NOMO-1 treated with dmso at 0.1 percent for 144 hours (cell line): ENCODE data around the gene U2AF2.
A peak's percentile ranks its signal among the peaks of the same experiment; 100 is the strongest.

Experiments used
- DNase-seq: peaks from one replicate; lab custom pipeline; 2025; ENCODE audit not compliant: unreplicated experiment; lab: John Stamatoyannopoulos, UW

U2AF2 gene

DNA sequence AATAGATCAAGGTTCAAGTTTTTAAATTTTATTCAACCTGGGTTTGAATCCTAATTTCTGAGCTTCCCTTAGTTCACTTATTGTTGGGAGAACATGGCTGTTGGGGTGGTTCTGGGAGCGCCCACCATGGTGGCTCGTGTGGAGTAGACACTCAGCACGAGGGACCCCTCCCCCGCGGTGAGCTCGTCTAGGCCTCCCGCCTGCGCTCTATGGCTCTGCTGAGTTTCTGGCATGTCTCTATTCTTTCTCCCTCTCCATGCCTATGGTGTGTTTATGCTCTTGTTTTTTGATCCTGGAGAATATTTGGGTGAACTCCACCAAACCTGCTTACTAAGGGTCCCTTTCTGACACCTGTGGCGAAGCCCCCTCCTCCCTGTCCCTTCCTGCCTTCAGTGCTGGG, 18.6 kb downstream of the U2AF2 start:
- no peak for DNase-seq

DNA sequence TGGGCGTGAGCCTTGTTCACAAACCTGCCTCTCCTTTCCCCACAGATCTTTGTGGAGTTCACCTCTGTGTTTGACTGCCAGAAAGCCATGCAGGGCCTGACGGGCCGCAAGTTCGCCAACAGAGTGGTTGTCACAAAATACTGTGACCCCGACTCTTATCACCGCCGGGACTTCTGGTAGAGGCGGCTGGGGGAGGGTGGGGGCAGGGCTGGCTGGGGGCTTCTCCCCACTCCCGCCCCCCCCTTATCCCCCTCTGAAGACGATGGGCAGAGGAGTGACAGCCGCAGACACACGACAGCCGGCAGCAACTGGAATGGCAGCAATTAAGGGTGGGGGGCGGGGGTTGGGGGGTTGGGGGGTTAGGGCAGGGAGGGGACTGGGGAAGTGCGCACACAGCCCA, 19.1 kb downstream of the U2AF2 start:
- no peak for DNase-seq

- no peak for DNase-seq
Observed at GRCh38 chr19:55674459-55674840, 19.6 kb downstream of the U2AF2 start.

GRCh38 chr19:55674841-55675660, 20.2 kb downstream of the U2AF2 start, which contains the start of gene EPN1:
Gene EPN1, plus strand, starts transcription at chr19:55675226. Its CDS starts 3,402 bp downstream, at chr19:55678628.
- DNase-seq = peak; percentile 95

DNA sequence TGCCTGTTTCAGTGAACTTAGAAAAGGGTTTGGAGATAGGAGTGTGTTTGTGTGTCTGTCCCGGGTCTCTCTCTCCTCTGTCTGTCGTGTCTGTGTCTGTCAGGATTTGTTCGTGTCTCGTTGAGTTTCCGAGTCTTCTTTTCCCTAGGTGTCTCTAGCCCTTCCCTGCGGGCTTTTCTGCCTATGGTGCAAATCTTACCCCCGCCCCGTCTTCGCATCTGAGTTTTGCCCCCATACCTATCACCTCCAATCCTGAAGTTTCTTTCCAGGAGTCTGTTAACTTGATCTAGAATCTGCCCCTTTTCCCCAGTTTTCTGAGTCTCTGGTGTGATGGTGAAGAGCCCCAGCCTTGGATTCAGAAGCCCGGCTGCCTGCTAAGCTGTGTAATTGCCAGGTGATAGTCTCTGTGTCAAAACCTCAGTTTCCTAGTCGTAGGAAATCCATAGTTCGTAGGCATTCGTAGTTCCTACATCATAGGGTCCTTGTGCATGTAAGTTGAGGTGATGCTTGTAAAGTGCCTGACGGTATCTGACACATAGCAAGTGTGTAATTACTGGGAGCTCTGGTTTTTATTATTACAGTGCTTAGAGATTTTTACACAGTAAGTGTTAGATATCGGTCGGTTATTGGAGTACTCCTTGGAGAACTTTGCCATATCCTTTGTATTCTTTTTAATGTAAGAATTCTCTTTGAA, 21.0 kb downstream of the U2AF2 start:
- DNase-seq = no peak

GRCh38 chr19:55676383-55676782, 21.5 kb downstream of the U2AF2 start:
- DNase-seq = no peak

- no peak for DNase-seq
Observed at GRCh38 chr19:55676889-55677505, 22.2 kb downstream of the U2AF2 start.

DNA sequence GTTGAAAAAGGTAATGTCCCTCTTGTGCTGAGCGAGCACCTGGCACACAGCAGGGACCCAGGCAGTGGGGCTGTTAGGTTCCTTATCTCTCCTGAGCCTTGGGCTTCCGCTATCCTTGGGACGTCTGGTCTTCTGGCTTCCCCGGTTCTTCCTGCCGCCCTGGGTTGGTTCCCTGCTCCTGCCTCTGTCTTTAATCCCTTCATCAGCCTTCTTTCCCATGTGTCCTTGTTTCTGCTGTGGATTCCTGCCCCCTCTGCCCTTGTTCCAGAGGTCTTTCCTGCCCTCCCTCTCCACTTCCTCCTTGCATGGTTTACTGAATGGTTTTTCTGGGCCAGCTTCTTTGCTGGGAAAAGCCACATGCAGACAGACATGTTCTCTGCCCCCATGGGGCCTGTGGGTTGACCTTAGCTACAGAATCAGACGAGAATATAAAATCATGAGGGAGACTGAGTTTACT, 22.8 kb downstream of the U2AF2 start:
- DNase-seq = no peak

- peak; percentile 92 for DNase-seq
Observed at GRCh38 chr19:55678121-55678671, 23.4 kb downstream of the U2AF2 start.

DNA sequence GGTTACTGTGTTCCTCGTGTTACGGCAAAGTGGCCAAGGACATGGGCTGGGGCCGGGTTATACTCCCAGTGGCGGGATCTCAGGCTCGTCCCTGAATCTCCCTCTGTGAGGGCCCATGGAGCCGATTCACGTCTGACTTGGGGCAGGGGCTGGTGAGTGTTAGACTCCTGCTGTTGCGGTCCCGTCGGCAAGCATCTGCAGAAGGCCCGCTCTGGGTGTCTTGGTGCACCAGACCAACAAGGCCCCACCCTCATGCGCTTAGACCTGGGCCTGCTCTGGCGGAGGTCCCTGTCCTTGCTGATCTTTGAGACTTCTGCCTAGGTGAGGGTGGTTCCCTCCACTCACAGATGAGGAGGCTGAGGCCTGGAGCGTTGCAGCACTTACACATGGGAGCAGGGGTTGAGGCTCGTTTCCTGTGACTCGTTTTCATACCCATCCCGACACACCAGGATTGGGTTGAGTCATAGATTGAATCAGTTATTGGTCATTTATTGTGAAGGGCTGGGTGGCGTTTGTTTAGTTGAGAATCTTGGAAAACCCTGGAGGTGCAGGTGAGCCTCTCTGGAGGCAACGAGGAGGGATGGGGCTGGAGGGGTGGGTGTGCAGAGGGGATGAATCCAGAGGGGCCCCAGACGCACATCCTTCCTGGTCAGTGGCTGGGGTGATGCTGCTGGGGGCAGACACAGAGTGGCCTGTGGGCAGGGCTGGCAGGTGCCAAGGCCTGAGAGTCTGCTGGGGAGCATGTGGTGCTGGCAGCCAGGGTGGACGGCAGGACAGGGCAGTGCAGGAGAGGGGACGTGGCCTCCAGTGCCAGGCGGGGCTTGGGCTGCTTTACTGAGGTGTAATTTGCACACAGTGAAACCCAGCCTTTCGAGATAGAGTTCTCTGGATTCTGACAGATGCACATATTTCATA, 24.8 kb downstream of the U2AF2 start:
- no peak for DNase-seq

DNA sequence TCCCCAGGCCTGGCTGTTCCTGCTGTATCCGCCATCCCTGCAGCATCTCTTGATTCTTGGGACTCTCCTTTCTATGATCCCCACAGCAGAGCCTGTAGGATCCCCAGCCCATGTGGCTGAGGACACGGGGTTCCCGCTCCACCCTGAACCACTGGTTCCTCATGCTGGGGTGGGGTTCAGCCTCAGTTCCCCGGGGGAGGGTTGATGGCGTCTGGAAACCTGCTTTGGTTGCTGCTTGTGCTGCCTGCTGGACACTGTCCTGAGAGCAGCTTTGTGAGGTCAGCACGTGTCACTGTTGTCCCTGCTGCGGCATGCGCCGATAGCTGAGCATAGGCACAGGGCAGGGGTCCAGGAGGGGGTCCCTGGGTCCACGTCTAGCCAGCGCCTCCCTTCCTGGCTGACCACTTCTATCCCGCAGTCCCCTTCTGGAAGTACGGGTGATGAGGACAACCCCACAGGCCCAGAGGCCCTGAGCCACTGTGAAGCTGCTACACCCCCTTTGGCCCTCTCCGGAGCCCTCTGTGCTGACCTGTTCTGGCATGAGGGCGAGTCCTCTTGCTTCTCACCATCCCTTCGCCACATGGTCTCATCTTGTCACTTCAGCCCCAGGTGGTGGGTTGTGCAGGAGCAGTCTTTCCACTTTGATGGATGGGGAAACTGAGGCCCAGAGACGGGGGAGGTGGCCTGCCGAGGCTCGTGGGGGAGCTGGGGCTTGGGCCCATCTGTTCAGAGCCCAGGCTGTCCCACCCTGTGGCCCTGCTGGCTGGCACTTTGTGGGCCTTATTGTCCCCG, 25.7 kb downstream of the U2AF2 start:
- DNase-seq = no peak

- DNase-seq = no peak
Observed at GRCh38 chr19:55681131-55682092, 26.6 kb downstream of the U2AF2 start.

- no peak for DNase-seq
Observed at GRCh38 chr19:55683449-55684261, 28.8 kb downstream of the U2AF2 start.

GRCh38 chr19:55684946-55685681, 30.3 kb downstream of the U2AF2 start:
- DNase-seq = no peak

- no peak for DNase-seq
Observed at GRCh38 chr19:55685776-55686175, 30.9 kb downstream of the U2AF2 start.

DNA sequence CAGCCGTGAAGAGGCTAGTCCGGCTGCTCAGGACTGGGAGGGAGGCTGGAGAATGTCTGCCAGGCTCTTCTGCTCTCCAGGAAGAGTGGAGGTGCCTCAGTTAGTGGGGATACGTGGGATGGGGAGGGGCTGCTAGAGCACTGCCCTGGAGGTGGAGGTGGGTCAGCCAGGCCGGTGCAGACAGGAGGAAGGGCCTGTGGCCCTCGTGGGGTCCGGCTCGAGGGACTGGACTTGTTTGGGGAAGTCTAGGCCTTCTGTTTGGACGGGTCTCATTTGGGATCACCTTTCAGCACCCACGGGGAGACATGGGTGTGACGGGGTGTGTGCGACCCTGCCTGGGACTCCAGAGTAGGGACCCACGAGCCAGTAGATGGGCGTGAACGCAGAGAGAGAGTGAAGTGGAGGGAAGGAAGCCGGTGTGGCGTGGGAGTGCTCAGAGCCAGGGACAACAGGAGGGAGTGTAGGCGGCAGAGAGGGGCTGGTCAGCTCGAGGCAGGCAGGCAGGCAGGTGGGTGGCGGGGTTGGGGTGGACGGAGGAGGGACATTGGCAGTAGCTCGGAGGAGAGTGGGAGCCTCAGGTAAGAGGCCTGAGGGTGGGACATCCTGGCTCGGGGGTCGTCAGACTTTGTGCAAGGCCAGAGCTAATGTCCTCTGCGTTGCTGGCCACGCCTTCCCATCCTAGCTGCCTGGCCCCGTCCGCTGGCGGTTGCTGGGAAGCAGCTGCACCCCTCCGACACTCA, 31.6 kb downstream of the U2AF2 start:
- no peak for DNase-seq
